ENCODE data around the gene B4GALT3.

The B4GALT3 gene

DNA sequence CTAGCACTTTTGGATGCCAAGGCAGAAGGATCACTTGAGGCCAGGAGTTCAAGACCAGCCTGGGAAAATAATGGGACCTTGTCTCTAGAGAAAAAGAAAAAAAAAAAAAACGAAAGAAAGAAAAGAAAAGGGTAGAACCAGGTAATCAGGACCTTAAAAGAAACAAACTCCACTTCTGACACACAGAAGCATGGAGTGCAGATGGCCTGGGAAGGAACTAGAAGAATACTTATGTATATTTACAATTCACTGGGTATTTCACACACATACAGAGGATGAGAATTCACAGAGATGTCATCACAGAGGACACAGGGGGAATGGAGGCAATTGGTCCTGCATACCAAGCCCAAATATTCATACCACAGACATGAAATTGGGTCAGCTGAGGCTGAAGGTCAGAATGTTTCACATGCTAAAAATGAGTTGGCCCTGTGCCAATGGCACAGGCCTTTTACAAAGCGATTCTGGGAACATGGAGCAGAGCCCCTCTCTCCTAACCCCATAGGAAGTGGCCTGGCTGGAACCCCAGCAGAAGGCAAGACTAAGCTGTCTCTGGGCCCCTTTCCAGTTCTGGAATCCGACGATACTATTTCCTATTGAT is 4.4 kb downstream of the B4GALT3 start:
- no peak overlapping the region for H3K4me3 ChIP-seq (ENCODE audit: low read depth, low read length)
- TF ChIP-seq, protein P1, sequence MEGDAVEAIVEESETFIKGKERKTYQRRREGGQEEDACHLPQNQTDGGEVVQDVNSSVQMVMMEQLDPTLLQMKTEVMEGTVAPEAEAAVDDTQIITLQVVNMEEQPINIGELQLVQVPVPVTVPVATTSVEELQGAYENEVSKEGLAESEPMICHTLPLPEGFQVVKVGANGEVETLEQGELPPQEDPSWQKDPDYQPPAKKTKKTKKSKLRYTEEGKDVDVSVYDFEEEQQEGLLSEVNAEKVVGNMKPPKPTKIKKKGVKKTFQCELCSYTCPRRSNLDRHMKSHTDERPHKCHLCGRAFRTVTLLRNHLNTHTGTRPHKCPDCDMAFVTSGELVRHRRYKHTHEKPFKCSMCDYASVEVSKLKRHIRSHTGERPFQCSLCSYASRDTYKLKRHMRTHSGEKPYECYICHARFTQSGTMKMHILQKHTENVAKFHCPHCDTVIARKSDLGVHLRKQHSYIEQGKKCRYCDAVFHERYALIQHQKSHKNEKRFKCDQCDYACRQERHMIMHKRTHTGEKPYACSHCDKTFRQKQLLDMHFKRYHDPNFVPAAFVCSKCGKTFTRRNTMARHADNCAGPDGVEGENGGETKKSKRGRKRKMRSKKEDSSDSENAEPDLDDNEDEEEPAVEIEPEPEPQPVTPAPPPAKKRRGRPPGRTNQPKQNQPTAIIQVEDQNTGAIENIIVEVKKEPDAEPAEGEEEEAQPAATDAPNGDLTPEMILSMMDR (IDR thresholded peaks at IDR 0.05; ENCODE audit: low read depth, low read length): no peak

DNA sequence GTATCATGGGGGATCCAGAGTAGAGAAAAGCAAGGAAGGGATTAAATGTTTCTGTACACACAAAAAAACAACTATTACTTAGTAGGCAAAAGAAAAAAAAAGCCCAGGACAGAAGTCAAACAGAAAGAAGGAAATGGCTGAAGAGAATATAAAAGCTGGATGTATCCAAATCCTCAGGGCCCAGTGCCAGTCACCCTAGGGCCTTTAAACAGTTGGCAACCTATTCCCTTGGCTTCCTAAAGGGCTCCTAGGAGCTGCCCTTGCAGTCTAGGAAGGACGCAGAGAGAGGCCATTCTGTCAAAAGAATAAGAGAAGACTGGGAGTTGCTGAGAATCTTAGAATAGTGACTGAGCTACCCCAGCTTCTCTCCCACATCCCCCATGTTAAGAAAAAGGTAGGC is 5.0 kb downstream of the B4GALT3 start:
- TF ChIP-seq, protein P1 (IDR thresholded peaks at IDR 0.05; ENCODE audit: low read depth, low read length): no peak
- no peak overlapping the region for H3K4me3 ChIP-seq (ENCODE audit: low read depth, low read length)

- H3K4me3 ChIP-seq (ENCODE audit: low read depth, low read length): no peak overlapping the region
- TF ChIP-seq, protein P1 (IDR thresholded peaks at IDR 0.05; ENCODE audit: low read depth, low read length): no peak
Measured at GRCh38 chr1:161171696-161172095, 5.6 kb downstream of the B4GALT3 start.

- TF ChIP-seq, protein P1 (IDR thresholded peaks at IDR 0.05; ENCODE audit: low read depth, low read length): no peak
Measured at GRCh38 chr1:161171191-161171590, 6.1 kb downstream of the B4GALT3 start.

GRCh38 chr1:161168906-161169305 is 8.4 kb downstream of the B4GALT3 start:
- TF ChIP-seq, protein P1 (IDR thresholded peaks at IDR 0.05; ENCODE audit: low read depth, low read length): no peak
- no peak overlapping the region for H3K4me3 ChIP-seq (ENCODE audit: low read depth, low read length)

More at GRCh38 chr1:161171191-161171590, 6.1 kb downstream of the B4GALT3 start:
- no peak overlapping the region for H3K4me3 ChIP-seq (ENCODE audit: low read depth, low read length)

GRCh38 chr1:161166669-161167548 is 10.4 kb downstream of the B4GALT3 start:
- TF ChIP-seq, protein P1 (IDR thresholded peaks at IDR 0.05; ENCODE audit: low read depth, low read length): no peak
- H3K4me3 ChIP-seq (ENCODE audit: low read depth, low read length): peak overlapping the region; percentile 69

Data from WI38 (cell line).